Measurements from ENCODE around the gene SOX21. TPM values are rescaled to one million over a fixed set of nuclear protein-coding genes. Genes with fewer than 3 reads are reported as not detected.

Gene SOX21
- total and polyA plus RNA-seq, 4 donors, result 0.22 to 0.46 (median 0.31) TPM

DNA sequence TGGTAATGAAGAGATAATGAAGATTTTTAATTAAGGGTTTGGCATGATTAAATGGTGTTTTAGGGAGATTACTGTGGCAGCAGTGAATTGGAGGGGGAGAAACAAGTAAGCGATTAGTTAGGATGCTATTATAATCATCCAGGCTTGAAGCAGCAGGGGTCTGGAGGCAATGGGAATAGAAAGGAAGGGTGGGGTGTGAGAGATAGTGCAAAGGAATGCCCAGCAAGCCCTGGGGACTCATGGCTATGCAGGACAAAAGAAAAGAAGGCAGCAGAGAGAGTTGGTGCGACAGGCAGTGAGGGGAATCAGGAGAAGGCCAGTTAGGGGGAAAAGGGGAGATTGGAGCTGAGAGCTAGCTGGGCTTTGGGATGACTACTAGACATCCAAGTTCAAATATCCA is 34.5 kb downstream of the SOX21 start:
- Histone ChIP-seq H3K9ac (ENCODE audit: insufficient read depth in 1 of 2, low read length in 2 of 2) (no peak overlapping the region), H3K4me3 (no peak overlapping the region), H3K27ac (ENCODE audit: low read depth in 1 of 2, low read length in 1 of 2) (no peak overlapping the region), H3K36me3 (ENCODE audit: control insufficient read depth in 4 of 4, insufficient read depth in 4 of 4, low read length in 4 of 4) (no peaks in the 10 kb centered on the region), H3K4me1 (ENCODE audit: control insufficient read depth in 5 of 5, insufficient read depth in 5 of 5, low read length in 5 of 5) (no peaks in the 10 kb centered on the region), H3K27me3 (ENCODE audit: control insufficient read depth in 3 of 3, insufficient read depth in 3 of 3, low read length in 2 of 3) (peaks cover 2 to 8% (median 6%) of the 10 kb centered on the region in 3 donors), H3K9me3 (ENCODE audit: control insufficient read depth in 4 of 4, insufficient read depth in 3 of 4, low read length in 3 of 4) (no peaks in the 10 kb centered on the region)
- 87 to 90% methylated on average over 2 of the region's 2 CpGs for WGBS, 2 donors
- ATAC-seq (ENCODE audit: insufficient read depth, low FRiP score), result no peak
- no peak for TF ChIP-seq CTCF (IDR thresholded peaks at IDR 0.05; ENCODE audit: control extremely low read depth, extremely low read depth)
- DNase-seq, result no peak

DNA sequence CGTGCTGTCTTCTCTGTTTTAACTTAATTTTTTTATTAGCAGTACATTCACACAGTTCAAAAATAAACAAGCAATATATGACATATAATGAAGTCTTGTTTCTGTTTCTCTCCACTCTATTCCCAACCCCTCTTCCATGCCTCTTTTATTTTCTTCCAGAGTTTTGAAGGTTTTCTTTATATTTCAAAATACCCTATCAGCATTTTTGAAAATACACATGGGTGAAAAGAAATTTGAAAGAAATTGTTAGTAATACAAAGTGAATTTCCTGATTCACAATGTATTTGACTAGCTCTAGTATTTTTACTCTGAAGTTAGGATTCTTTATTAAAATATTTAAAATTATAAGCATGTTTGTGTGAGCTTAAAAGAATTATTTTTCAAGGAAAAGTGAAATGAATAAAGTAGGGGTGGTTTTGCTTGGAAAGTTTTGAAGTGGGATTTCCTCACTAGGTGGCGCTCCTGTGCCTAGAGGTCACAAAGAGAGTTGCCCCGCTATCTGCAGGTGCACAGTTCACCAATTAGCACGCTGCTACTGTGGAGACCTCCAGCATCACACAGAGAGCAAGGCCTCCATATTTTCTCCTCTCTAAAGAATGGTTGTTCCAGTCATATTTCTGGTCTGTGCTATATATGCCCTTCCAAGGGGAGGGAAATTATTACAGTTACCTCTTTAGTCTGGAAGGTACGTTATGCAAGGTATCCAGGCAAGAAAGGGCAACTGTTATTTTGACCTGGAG is 37.6 kb downstream of the SOX21 start:
- Histone ChIP-seq H3K9ac (ENCODE audit: insufficient read depth in 1 of 2, low read length in 2 of 2) (no peak overlapping the region), H3K27ac (ENCODE audit: low read depth in 1 of 2, low read length in 1 of 2) (no peak overlapping the region), H3K27me3 (ENCODE audit: control insufficient read depth in 3 of 3, insufficient read depth in 3 of 3, low read length in 2 of 3) (peaks cover 2 to 10% (median 6%) of the 10 kb centered on the region in 3 donors), H3K36me3 (ENCODE audit: control insufficient read depth in 4 of 4, insufficient read depth in 4 of 4, low read length in 4 of 4) (no peaks in the 10 kb centered on the region), H3K4me3 (no peak overlapping the region), H3K4me1 (ENCODE audit: control insufficient read depth in 5 of 5, insufficient read depth in 5 of 5, low read length in 5 of 5) (no peaks in the 10 kb centered on the region), H3K9me3 (ENCODE audit: control insufficient read depth in 4 of 4, insufficient read depth in 3 of 4, low read length in 3 of 4) (no peaks in the 10 kb centered on the region)
- WGBS, 2 donors, result 33 to 36% methylated on average over 5 of the region's 5 CpGs
- ATAC-seq (ENCODE audit: insufficient read depth, low FRiP score), result no peak
- TF ChIP-seq CTCF (IDR thresholded peaks at IDR 0.05; ENCODE audit: control extremely low read depth, extremely low read depth), result peak; percentile 36
- peak; percentile 17 to 53 (median 41) for DNase-seq

DNA sequence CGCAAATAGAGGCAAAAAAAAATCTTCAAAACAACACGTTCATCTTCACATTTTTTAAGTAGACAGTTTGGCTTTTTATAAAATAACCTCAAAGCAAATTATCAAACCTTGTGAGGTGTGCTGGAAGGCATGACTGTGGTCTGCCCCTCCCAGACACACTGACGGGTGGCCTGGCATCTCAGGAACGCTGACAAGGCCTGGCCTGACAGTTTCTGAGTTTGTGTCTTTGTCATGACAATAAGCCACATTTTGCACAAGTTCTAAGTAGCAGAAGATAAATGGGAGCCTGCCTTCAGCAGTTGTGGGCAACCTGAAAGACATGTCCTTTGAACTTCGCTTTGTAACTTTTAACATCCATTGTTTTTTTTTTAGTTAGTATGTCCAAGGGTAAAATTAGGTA is 38.5 kb downstream of the SOX21 start:
- H3K27me3 ChIP-seq (ENCODE audit: control insufficient read depth in 3 of 3, insufficient read depth in 3 of 3, low read length in 2 of 3), result peaks cover 2 to 10% (median 3%) of the 10 kb centered on the region in 3 donors
- H3K36me3 ChIP-seq (ENCODE audit: control insufficient read depth in 4 of 4, insufficient read depth in 4 of 4, low read length in 4 of 4), result no peaks in the 10 kb centered on the region
- 57 to 71% methylated on average over 5 of the region's 5 CpGs for WGBS, 2 donors
- no peaks in the 10 kb centered on the region for H3K9me3 ChIP-seq (ENCODE audit: control insufficient read depth in 4 of 4, insufficient read depth in 3 of 4, low read length in 3 of 4)
- DNase-seq (no peak), ATAC-seq (ENCODE audit: insufficient read depth, low FRiP score) (no peak)
- H3K4me3 ChIP-seq, result no peak overlapping the region
- no peak overlapping the region for H3K27ac ChIP-seq (ENCODE audit: low read depth in 1 of 2, low read length in 1 of 2)
- no peaks in the 10 kb centered on the region for H3K4me1 ChIP-seq (ENCODE audit: control insufficient read depth in 5 of 5, insufficient read depth in 5 of 5, low read length in 5 of 5)
- no peak for TF ChIP-seq CTCF (IDR thresholded peaks at IDR 0.05; ENCODE audit: control extremely low read depth, extremely low read depth)
- no peak overlapping the region for H3K9ac ChIP-seq (ENCODE audit: insufficient read depth in 1 of 2, low read length in 2 of 2)

All from lung (tissue), 12 donors.